ENCODE results near the gene PARVA. TPM values are rescaled to one million over a fixed set of nuclear protein-coding genes. Genes with fewer than 3 reads are reported as not detected.
"Not testable (repeated sequence)": the region's sequence is repeated elsewhere in the genome, so short reads cannot be mapped to it uniquely, and the experiment has no call there.

Gene PARVA
- total RNA-seq, 1 donor from 2014 or later, result 15.0 TPM

- H3K27me3 Mint-ChIP-seq (ENCODE audit: unreplicated experiment), result peaks cover 2% of the 10 kb centered on the region
- no peak for DNase-seq
- H3K36me3 Mint-ChIP-seq (ENCODE audit: unreplicated experiment), result no peaks in the 10 kb centered on the region
- H3K27ac Mint-ChIP-seq (ENCODE audit: unreplicated experiment), result no peak overlapping the region
- peaks cover 25% of the 10 kb centered on the region for H3K4me1 Mint-ChIP-seq (ENCODE audit: low read depth, unreplicated experiment)
- no peak overlapping the region for H3K4me3 Mint-ChIP-seq (ENCODE audit: unreplicated experiment)
- TF ChIP-seq CTCF (IDR thresholded peaks at IDR 0.05; ENCODE audit: partially characterized antibody, unreplicated experiment), result no peak
- H3K9me3 Mint-ChIP-seq (ENCODE audit: unreplicated experiment), result peaks cover 2% of the 10 kb centered on the region
Observed at GRCh38 chr11:12517741-12518140, 140.4 kb downstream of the PARVA start.

GRCh38 chr11:12518606-12519385, 141.4 kb downstream of the PARVA start:
- DNase-seq, result no peak
- Mint-ChIP-seq H3K9me3 (ENCODE audit: unreplicated experiment) (peaks cover 2% of the 10 kb centered on the region), H3K4me3 (ENCODE audit: unreplicated experiment) (no peak overlapping the region), H3K4me1 (ENCODE audit: low read depth, unreplicated experiment) (peaks cover 25% of the 10 kb centered on the region), H3K36me3 (ENCODE audit: unreplicated experiment) (no peaks in the 10 kb centered on the region), H3K27ac (ENCODE audit: unreplicated experiment) (no peak overlapping the region), H3K27me3 (ENCODE audit: unreplicated experiment) (no peaks in the 10 kb centered on the region)
- no peak for TF ChIP-seq CTCF (IDR thresholded peaks at IDR 0.05; ENCODE audit: partially characterized antibody, unreplicated experiment)

GRCh38 chr11:12520054-12520453, 142.7 kb downstream of the PARVA start:
- Mint-ChIP-seq H3K4me1 (ENCODE audit: low read depth, unreplicated experiment) (peaks cover 25% of the 10 kb centered on the region), H3K4me3 (ENCODE audit: unreplicated experiment) (no peak overlapping the region), H3K36me3 (ENCODE audit: unreplicated experiment) (no peaks in the 10 kb centered on the region), H3K27ac (ENCODE audit: unreplicated experiment) (no peak overlapping the region), H3K27me3 (ENCODE audit: unreplicated experiment) (no peaks in the 10 kb centered on the region), H3K9me3 (ENCODE audit: unreplicated experiment) (peaks cover 2% of the 10 kb centered on the region)
- TF ChIP-seq CTCF (IDR thresholded peaks at IDR 0.05; ENCODE audit: partially characterized antibody, unreplicated experiment), result no peak
- DNase-seq, result no peak

GRCh38 chr11:12520576-12520975, 143.2 kb downstream of the PARVA start:
- not testable (repeated sequence) for H3K27me3 Mint-ChIP-seq (ENCODE audit: unreplicated experiment); H3K36me3 Mint-ChIP-seq (ENCODE audit: unreplicated experiment); H3K4me3 Mint-ChIP-seq (ENCODE audit: unreplicated experiment); H3K9me3 Mint-ChIP-seq (ENCODE audit: unreplicated experiment); DNase-seq; H3K27ac Mint-ChIP-seq (ENCODE audit: unreplicated experiment)
- peaks cover 25% of the 10 kb centered on the region for H3K4me1 Mint-ChIP-seq (ENCODE audit: low read depth, unreplicated experiment)

GRCh38 chr11:12523180-12523924, 146.0 kb downstream of the PARVA start:
- H3K4me3 Mint-ChIP-seq (ENCODE audit: unreplicated experiment), result no peak overlapping the region
- no peaks in the 10 kb centered on the region for H3K36me3 Mint-ChIP-seq (ENCODE audit: unreplicated experiment)
- H3K27me3 Mint-ChIP-seq (ENCODE audit: unreplicated experiment), result no peaks in the 10 kb centered on the region
- DNase-seq, result no peak
- TF ChIP-seq CTCF (IDR thresholded peaks at IDR 0.05; ENCODE audit: partially characterized antibody, unreplicated experiment), result no peak
- H3K27ac Mint-ChIP-seq (ENCODE audit: unreplicated experiment), result no peak overlapping the region
- H3K9me3 Mint-ChIP-seq (ENCODE audit: unreplicated experiment), result peaks cover 2% of the 10 kb centered on the region
- H3K4me1 Mint-ChIP-seq (ENCODE audit: low read depth, unreplicated experiment), result peaks cover 10% of the 10 kb centered on the region
